KMS-11 (cell line): ENCODE data around the gene MARCHF10.

ENCODE experiments used
- H2AFZ ChIP-seq: fragments of 200-600 bp; sonication (generic); 2 replicates; pipeline ENCODE4 v1.6.1; 2016; ENCODE audit warnings: antibody characterized with exemption, mixed run types, low read depth
- H3K27ac ChIP-seq: fragments of 200-600 bp; sonication (generic); 2 replicates; pipeline ENCODE4 v1.6.1; 2016; ENCODE audit warnings: mild to moderate bottlenecking, mixed run types
- H3K27me3 ChIP-seq: fragments of 200-600 bp; sonication (generic); 2 replicates; pipeline ENCODE4 v1.6.1; 2017; ENCODE audit warnings: mild to moderate bottlenecking, low read depth, mixed run types, moderate library complexity; ENCODE audit not compliant: insufficient read depth
- H3K36me3 ChIP-seq: fragments of 200-600 bp; sonication (generic); 2 replicates; pipeline ENCODE4 v1.6.1; 2017; ENCODE audit warnings: mild to moderate bottlenecking, mixed run types; ENCODE audit not compliant: insufficient read depth
- H3K4me1 ChIP-seq: fragments of 200-600 bp; sonication (generic); 2 replicates; pipeline ENCODE4 v1.6.1; 2016; ENCODE audit warnings: mild to moderate bottlenecking, low read depth, mixed run types; ENCODE audit not compliant: poor library complexity, severe bottlenecking
- H3K4me2 ChIP-seq: fragments of 200-600 bp; sonication (generic); 2 replicates; pipeline ENCODE4 v1.7.0; 2016; ENCODE audit warnings: mild to moderate bottlenecking, mixed run types
- H3K4me3 ChIP-seq: fragments of 200-600 bp; sonication (generic); IDR thresholded peaks from 2 replicates; pipeline ENCODE4 v1.6.1; 2017; ENCODE audit warnings: low read depth, low read length, mixed read lengths; ENCODE audit not compliant: insufficient read depth
- H3K79me2 ChIP-seq: fragments of 200-600 bp; sonication (generic); 2 replicates; pipeline ENCODE4 v1.6.1; 2016; ENCODE audit warnings: low read depth, mixed run types; ENCODE audit not compliant: insufficient read depth
- H3K9ac ChIP-seq: fragments of 200-600 bp; sonication (generic); 2 replicates; pipeline ENCODE4 v1.6.1; 2016; ENCODE audit warnings: mild to moderate bottlenecking, mixed run types
- H4K20me1 ChIP-seq: fragments of 200-600 bp; sonication (generic); 2 replicates; pipeline ENCODE4 v1.6.1; 2016; ENCODE audit warnings: mild to moderate bottlenecking, mixed run types; ENCODE audit not compliant: insufficient read depth
- CTCF ChIP-seq: fragments of 200-600 bp; sonication (generic); conservative IDR thresholded peaks from 2 replicates; pipeline ENCODE4 v1.6.1; 2017; ENCODE audit warnings: low read depth, mild to moderate bottlenecking, antibody characterized with exemption, low read length, moderate library complexity, mixed read lengths

The MARCHF10 gene

GRCh38 chr17:62822080-62822904 is 14.2 kb upstream of the MARCHF10 start:
- Histone ChIP-seq H3K27ac (no peak overlapping the region), H2AFZ (no peak overlapping the region)
- TF ChIP-seq CTCF = no peak

GRCh38 chr17:62821189-62822079 is 13.3 kb upstream of the MARCHF10 start:
- Histone ChIP-seq H3K4me1 (no peaks in the 10 kb centered on the region), H3K79me2 (no peaks in the 10 kb centered on the region), H2AFZ (no peak overlapping the region), H3K36me3 (no peaks in the 10 kb centered on the region), H3K9ac (no peak overlapping the region), H4K20me1 (no peaks in the 10 kb centered on the region), H3K27me3 (no peaks in the 10 kb centered on the region), H3K4me3 (no peak overlapping the region), H3K4me2 (no peak overlapping the region), H3K27ac (no peak overlapping the region)
- TF ChIP-seq CTCF = no peak

More at GRCh38 chr17:62822080-62822904, 14.2 kb upstream of the MARCHF10 start:
- H4K20me1 ChIP-seq = no peaks in the 10 kb centered on the region
- H3K9ac ChIP-seq = no peak overlapping the region
- no peaks in the 10 kb centered on the region for H3K4me1 ChIP-seq
- H3K27me3 ChIP-seq = no peaks in the 10 kb centered on the region
- no peaks in the 10 kb centered on the region for H3K36me3 ChIP-seq
- no peak overlapping the region for H3K4me2 ChIP-seq
- no peak overlapping the region for H3K4me3 ChIP-seq
- H3K79me2 ChIP-seq = no peaks in the 10 kb centered on the region

GRCh38 chr17:62819511-62820221 is 11.6 kb upstream of the MARCHF10 start:
- Histone ChIP-seq H3K27me3 (no peaks in the 10 kb centered on the region), H4K20me1 (no peaks in the 10 kb centered on the region), H3K79me2 (no peaks in the 10 kb centered on the region), H3K4me3 (no peak overlapping the region), H2AFZ (no peak overlapping the region), H3K4me2 (no peak overlapping the region), H3K9ac (no peak overlapping the region), H3K4me1 (no peaks in the 10 kb centered on the region), H3K27ac (no peak overlapping the region), H3K36me3 (no peaks in the 10 kb centered on the region)
- no peak for TF ChIP-seq CTCF

GRCh38 chr17:62818526-62818925 is 10.4 kb upstream of the MARCHF10 start:
- Histone ChIP-seq H3K4me3 (no peak overlapping the region), H4K20me1 (no peaks in the 10 kb centered on the region), H3K4me1 (no peaks in the 10 kb centered on the region), H3K27ac (no peak overlapping the region), H3K27me3 (no peaks in the 10 kb centered on the region), H3K4me2 (no peak overlapping the region), H3K79me2 (no peaks in the 10 kb centered on the region), H3K9ac (no peak overlapping the region), H3K36me3 (no peaks in the 10 kb centered on the region), H2AFZ (no peak overlapping the region)
- no peak for TF ChIP-seq CTCF
